HG02885 (cell line): ENCODE measurements around the gene C16orf54.
"Not testable (repeated sequence)": the region's sequence is repeated elsewhere in the genome, so short reads cannot be mapped to it uniquely, and the experiment has no call there.

ENCODE experiments used
- ATAC-seq: cut with Tn5 transposase; IDR thresholded peaks from one replicate; pipeline ENCODE4 v1.9.1; 2021; ENCODE audit warnings: mild to moderate bottlenecking; ENCODE audit not compliant: unreplicated experiment, poor library complexity

Gene C16orf54

DNA sequence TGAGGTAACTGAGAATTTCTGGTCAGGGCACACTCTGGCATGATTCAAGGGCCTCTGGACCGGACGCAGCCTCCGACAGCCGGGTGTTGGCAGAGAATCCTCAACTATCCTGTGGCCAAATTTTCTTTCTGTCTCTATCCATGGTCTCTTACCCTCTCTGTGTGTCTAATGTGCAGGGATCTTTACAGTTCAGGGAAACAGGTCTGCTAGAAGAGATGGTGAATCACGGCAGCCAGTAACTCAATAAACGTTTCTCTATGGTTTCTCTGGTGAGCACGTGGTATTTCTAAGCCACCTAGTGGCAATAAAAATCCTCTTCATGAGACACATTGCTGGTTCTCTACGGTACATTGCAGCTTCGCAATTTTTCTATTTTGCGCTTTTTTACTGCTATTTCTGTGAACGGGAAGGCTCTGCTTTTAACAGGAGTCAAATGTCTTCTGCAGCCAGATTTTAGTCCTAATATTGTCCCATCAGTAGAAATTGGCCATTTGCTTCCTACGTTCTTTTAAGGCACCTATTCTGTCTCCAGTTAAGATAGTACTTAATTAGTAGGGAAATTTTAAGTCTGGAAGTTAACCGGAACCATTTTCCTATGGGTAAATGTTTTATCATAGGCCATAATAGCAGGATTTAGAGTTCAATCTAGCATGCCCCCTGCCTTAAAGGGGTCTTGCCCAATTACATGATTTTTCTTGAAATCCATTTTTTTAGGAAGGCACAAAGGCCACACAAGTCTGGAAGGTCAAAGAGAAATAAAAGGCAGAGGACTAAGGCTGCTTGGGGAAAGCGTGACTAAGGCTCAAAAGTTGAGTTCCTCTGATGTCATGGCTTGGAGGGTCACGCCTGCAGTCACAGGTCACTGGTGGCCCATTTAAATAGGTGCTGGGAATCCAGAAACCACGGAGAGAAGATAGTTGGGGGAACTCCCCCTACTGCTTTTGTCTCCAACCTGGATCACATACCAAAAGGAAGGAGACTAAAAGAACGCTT, 35.3 kb downstream of the C16orf54 start:
- ATAC-seq = no peak

DNA sequence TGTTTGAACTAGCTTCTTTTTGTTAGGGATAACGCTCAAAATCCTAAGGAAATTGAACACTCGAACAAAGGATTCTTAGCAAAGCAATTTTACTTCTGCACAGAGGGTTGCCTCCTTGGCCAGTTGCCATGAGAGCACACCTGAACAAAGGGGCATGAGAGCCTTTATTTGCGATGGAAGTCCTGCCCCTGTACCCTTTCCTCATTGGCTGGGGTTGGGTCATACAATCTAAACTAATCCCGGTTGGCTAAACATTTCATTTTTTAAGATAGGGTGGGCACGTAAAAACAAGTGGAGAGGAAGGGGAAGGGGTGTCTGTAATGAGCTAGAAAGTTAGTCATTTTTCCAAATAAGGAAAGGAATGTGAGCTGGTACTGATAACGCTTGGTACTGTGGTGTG, 36.1 kb downstream of the C16orf54 start:
- not testable (repeated sequence) for ATAC-seq

DNA sequence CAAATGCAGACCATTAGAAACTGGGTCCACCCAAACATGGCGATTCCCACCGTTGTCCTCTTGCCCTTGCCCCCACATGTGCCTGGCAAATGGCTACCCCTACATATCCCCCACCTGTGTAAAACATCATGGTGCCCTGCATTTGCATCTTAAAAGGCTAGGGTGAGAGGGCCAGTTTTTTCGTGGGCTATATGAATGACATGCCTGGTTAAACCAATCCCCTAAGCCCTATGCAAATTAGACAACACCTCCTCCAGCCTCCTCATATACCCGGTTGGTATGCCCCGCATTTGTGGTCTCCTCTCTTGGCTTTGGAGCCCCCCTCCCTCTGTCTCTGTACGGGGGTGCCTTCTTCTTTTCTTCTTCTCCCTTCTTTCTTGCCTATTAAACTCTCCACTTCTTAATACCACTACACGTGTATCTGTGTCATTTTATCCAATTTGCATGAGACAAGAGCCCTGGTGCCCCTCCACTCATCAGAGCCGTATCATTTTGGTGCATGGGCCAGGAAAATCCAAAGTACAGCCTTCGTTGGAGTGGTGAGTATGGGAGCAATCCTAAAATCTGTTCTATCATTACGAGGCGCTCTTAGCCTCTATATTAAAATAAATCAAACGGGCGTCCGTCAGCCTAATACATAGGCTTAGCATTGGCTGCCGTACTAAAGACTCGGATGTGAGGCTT, 36.7 kb downstream of the C16orf54 start:
- ATAC-seq = no peak

DNA sequence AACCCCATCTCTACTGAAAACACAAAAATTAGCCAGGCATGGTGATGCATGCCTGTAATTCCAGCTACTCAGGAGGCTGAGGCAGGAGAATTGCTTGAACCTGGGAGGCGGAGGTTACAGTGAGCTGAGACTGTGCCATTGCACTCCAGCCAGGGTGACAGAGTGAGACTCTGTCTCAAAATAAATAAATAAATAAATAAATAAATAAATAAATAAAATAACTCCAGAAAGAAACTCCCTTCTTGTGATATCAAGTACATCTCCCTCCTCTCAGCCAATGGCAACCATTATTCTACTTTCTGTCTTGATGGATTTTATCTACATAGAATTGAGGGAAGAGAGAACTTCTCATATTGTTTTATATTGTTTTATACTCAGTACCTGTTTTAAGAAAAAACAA, 38.6 kb downstream of the C16orf54 start:
- not testable (repeated sequence) for ATAC-seq

DNA sequence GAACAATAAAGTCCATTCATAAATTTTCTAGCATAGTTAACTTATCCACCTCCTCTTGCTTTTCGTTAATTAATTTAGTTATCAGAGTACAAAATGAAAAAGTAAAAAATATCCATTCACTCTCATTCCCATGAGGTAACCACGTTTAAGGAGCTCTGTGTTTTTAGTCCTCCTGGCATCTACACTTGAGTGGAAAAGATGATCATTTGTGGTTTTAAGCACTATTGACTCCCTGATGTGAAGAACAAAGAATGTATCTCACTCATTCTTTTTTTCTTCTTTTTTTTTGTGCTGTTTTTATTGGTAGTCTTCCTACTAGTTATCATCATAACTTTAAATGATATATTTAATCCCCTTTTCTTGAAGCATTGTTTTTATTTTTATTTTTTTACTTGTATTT, 40.8 kb downstream of the C16orf54 start:
- ATAC-seq = no peak

DNA sequence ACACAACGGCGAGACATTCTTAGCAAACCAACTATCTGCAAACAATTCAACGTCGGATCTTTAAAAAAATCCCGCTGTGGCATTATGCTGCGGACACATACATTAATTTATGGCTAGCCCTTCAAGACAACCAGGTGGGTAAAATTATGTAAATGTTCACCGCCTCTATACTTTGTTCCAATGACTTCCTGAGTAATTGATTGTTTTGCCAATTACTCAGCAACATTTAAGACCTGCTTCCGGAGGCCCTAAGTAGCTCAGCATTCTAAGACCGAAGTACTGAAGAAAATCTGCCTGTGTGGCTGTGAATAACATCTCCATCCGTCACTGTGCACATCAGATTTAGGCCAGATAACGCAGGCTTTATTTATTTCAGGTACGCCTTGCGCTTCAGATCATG, 43.5 kb downstream of the C16orf54 start:
- no peak for ATAC-seq

DNA sequence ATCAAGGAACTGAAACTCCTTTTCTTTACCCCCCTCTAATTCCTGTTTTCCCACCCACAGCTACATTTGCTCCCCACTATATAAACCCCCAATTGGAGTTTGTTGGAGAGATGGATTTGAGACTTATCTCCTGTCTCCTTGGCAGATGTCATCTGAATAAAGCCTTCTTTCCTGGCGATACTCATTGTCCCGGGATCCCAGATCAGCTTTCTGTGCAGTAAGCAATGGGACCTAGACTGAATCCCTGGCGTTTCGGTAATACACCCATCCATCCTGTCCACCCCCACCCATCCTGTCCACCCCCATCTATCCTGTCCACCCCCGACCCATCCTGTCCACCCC, 44.6 kb downstream of the C16orf54 start:
- ATAC-seq = no peak

DNA sequence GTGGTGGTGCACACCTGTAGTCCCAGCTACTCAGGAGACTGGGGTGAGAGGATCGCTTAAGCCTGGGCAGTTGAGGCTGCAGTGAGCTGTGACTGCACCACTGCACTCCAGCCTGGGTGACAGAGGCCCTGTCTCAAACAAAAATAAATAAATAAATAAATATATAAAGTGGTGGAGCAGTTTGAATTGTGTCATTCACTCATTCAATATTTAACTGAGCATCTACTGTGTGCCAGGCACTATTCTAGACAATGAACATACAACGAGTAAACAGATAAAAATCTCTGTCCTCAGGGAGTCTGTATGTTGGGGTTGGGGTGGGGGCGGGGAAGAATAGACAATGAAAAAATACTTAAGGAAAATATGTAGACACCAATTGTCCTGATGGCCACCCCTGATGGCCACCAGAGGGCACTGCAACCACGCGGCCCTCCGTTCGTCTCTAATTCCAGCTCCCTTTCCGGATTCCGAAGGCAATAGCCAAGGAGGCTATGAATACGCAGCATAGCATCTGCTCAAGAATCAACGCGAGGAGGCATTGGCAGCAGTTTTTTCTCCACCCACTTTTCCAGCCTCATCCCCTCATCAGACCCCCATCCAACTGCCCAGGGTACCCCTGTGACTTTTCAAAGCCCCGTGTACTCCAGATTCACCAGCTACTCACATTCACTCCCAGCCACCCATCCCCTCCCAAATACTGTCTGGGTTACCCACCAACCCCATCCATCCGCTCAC, 45.4 kb downstream of the C16orf54 start:
- no peak for ATAC-seq

DNA sequence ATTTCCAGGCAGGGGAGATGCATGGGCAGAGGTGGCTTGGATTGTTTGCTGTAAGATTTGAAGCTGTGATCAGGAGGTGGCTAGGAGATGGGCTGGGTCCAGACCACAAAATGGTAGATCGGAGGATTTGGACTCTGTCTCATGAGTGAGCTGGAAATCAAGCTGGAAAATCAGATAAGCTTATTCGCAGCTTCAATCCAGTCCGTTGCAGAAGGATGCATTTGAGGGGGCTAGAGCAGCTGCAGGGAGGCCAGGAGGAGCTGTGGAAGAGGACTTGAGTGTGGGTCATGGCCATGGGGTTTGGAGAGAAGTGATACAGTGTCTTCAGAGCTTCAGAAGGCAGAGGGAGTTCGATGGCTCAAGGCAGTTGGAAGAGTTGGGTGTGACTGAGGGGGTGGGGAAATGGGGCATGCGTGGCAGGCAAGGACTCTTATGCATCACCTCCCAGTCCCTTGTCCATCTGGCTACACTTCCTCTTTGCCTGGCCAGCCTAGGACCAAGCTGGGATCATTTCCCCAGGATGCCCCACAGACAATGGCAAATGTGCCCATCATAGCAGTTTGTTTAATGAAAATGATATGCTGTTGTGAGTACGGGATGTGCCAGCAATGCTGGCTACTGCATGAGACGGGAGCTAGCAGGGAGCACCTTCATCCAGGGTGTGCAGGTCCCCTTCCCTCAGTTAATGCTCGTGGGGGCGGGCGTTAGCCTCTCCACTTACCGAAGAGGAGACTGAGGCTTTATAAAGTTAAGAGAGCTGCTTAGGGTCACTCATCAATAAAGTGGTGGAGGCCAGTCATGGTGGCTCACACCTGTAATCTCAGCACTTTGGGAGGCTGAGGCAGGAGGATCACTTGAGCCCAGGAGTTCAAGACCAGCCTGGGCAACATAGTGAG, 46.2 kb downstream of the C16orf54 start:
- no peak for ATAC-seq

DNA sequence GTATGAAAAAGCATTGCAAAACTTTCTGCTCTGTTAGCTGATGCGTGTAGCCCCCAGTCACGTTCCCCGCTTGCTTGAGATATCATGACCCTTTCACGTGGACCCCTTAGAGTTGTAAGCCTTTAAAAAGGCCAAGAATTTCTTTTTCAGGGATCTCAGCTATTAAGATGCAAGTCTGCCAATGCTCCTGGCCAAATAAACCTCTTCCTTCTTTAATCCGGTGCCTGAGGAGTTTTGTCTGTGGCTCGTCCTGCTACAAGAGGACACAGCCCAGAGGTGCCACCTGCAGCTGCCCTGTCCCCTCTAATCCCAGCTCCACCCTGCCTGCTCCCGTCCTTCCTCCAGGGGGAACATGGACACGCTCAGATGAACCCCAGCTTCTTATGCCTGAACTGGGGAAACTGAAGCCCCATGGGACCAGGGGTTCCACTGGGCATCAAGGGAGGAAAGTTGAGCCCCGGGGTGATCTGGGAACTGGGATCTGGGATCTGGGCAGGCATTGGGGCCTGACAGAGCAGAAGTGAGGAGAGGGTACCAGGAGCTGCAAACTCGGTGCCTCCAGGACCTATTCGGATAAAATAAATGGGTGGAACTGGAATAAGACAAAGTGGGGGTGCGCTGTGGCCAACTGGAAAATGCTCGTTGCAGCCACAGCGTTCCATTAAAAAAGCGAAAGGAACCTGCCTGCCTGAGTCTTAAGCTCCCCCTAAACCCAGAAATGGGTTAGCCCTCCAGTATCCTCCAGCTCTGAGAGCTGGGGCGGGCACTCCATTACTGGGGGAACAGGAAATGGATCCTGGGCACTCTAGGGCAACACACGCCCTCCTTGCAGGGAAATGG, 47.1 kb downstream of the C16orf54 start:
- no peak for ATAC-seq

DNA sequence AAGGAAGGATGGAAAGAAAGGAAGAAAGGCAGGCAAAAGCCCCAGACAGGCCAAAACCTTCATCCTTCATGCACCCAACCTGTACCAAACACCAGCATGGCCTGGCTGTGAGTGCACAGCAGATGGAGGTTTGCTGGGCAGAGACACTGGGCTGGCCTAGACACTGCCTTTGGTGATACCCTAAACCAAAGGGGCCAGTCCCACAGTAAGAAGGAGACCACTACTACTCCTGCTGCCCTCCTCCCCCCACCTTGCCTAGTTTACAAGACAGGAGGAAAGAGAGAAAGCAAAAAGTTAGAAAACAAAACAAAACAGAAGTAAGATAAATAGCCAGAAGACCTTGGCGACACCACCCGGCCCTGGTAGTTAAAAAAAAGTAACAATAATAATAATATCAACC, 47.7 kb downstream of the C16orf54 start:
- no peak for ATAC-seq

DNA sequence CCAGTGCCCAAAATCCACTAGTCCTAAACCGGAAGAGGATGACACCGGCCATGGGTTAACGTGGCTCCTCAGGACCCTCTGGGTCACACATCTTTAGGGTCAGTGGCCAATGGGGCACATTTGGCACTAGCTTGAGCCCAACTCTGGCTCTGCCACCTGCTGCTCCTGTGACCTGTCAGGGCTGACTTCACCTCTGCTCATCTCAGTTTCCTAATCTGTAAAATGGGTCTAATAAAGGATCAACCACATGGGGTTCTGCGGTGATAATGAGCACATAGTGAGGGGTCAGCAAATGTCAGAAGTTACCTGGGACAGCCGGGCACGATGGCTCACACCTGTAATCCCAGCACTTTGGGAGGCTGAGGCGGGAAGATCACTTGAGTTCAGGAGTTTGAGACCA, 48.4 kb downstream of the C16orf54 start:
- ATAC-seq = no peak

DNA sequence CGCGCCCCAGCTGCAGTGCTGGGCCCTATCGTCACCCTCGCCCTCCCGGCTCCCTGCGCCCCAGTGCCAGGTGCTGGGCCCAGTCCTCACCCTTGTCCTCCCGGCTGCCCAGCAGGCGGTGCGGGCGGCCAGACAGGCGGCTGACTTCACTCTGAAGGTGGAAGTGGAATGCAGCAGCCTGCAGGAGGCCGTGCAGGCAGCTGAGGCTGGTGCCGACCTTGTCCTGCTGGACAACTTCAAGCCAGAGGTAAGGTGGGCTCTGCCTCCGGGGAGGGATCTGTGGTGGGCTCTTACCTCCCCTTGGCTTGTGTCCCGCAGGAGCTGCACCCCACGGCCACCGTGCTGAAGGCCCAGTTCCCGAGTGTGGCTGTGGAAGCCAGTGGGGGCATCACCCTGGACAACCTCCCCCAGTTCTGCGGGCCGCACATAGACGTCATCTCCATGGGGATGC, 48.9 kb downstream of the C16orf54 start:
- no peak for ATAC-seq

DNA sequence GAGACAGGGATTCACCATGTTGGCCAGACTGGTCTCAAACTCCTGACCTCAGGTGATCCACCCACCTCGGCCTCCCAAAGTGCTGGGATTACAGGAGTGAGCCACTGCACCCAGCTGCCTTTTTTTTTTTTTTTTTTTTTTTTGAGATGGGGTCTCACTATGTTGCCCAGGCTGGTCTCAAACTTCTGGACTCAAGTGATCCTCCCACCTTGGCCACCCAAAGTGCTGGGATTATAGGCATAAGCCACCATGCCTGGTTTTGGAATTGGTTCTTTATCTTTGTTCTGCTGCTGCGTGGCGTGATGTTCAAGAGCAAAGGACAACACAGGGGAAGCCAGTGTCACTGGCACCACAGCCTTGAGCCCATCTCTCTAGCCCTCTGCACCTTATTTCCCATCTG, 50.1 kb downstream of the C16orf54 start:
- ATAC-seq = not testable (repeated sequence)

DNA sequence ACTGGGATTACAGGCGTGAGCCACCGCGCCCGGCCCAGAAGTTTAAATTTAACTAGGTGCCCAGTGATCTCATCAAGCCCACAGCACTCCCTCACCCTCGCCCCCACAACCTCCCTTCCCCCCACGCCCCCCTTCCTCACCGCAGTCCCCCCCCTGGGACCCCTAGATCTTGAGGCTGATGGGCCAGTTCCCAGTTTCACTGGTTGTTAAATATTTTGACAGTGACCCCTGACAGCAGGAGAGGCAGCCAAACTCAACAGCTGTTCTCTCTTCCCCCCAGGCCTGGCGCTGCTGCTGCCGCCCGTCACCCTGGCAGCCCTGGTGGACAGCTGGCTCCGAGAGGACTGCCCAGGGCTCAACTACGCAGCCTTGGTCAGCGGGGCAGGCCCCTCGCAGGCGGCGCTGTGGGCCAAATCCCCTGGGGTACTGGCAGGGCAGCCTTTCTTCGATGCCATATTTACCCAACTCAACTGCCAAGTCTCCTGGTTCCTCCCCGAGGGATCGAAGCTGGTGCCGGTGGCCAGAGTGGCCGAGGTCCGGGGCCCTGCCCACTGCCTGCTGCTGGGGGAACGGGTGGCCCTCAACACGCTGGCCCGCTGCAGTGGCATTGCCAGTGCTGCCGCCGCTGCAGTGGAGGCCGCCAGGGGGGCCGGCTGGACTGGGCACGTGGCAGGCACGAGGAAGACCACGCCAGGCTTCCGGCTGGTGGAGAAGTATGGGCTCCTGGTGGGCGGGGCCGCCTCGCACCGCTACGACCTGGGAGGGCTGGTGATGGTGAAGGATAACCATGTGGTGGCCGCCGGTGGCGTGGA, 51.2 kb downstream of the C16orf54 start:
- no peak for ATAC-seq

DNA sequence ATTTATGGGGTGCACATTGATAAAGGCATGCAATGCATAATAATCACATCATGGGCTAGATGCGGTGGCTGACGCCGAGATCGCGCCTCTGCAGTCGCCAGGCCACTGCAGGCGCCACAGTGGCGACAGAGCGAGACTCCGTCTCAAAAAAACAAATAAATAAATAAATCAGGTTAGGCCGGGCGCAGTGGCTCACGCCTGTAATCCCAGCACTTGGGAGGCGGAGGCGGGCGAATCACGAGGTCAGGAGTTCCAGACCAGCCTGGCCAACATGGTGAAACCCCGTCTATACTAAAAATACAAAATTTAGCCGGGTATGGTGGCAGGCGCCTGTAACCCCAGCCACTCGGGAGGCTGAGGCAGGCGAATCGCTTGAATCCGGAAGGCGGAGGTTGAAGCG, 53.2 kb downstream of the C16orf54 start:
- not testable (repeated sequence) for ATAC-seq
